AG09319 (cell line): ENCODE results near the gene GKN1.

Experiments used
- DNase-seq: peaks from one replicate; pipeline ENCODE4 v3.0.0-alpha.2; 2010; ENCODE audit warnings: low read depth; ENCODE audit errors: extremely low read depth
- TF ChIP-seq, protein P1 (sequence below): IDR thresholded peaks from 2 replicates; pipeline ENCODE4 v1.5.1; 2011; ENCODE audit warnings: low read depth, mild to moderate bottlenecking, inconsistent platforms, low read length, moderate library complexity

GKN1 gene

DNA sequence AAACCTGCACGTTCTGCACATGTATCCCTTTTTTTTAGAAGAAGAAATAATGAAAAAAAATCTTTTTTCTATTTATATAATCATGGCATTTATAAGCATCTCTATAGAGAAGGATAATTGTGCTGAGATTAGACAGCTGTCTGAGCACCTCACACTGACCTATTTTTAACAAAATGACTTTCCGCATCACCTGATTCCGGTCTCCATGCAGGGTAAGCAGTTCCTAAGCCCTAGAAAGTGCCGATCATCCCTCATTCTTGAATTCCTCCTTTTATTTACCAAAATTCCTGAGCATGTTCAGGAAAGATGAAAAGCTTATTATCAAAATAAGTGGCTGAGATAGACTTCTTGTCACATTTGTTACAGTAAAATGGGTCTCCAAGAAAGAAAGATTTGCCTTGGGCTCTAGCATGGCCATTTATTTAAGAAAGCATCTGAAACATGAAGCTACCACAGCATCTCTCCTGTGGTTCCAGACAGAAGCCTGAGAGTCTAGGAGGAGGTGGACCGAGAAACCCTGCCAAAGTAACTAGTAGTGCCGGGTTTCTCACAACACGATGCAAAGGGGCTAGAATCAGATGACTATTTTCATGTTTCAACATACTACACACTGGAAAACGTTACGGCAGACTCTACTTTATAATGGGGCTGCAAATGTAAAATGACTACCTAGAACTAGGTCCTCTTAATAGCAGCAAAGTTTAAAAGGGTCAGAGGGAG is 670 bp downstream of the GKN1 start:
- TF ChIP-seq, protein P1, sequence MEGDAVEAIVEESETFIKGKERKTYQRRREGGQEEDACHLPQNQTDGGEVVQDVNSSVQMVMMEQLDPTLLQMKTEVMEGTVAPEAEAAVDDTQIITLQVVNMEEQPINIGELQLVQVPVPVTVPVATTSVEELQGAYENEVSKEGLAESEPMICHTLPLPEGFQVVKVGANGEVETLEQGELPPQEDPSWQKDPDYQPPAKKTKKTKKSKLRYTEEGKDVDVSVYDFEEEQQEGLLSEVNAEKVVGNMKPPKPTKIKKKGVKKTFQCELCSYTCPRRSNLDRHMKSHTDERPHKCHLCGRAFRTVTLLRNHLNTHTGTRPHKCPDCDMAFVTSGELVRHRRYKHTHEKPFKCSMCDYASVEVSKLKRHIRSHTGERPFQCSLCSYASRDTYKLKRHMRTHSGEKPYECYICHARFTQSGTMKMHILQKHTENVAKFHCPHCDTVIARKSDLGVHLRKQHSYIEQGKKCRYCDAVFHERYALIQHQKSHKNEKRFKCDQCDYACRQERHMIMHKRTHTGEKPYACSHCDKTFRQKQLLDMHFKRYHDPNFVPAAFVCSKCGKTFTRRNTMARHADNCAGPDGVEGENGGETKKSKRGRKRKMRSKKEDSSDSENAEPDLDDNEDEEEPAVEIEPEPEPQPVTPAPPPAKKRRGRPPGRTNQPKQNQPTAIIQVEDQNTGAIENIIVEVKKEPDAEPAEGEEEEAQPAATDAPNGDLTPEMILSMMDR = no peak
- no peak for DNase-seq

DNA sequence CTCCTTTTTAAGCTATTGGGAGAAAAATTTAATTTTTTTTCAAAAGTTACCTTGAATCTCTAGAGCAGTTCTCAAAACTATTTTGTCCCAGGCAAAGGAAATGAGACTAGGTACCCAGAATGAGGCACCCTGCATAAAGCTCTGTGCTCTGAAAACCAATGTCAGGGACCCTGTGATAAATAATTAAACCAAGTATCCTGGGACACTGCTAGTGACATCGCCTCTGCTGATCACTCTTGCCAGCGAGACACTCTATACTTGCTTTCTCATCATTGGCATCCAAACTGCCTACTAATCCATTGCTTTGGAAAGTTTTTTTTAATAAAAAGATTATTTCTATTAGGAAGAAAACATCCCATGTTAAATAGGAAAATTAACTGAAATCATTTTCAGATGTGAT is 1.4 kb downstream of the GKN1 start:
- TF ChIP-seq, protein P1 = no peak

DNA sequence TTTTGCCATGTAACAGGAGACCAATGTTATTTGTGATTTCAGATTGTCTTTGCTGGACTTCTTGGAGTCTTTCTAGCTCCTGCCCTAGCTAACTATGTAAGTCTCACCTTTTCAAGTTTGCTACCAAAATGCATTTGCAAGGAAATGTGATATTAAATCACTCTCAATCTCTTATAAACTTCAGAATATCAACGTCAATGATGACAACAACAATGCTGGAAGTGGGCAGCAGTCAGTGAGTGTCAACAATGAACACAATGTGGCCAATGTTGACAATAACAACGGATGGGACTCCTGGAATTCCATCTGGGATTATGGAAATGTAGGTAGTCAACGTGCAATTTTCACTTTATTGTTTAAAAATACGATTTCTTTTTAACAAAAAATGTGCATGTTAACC is 3.0 kb downstream of the GKN1 start:
- TF ChIP-seq, protein P1 = no peak
- DNase-seq = no peak

More for the DNA sequence above, 1.4 kb downstream of the GKN1 start:
- no peak for DNase-seq

DNA sequence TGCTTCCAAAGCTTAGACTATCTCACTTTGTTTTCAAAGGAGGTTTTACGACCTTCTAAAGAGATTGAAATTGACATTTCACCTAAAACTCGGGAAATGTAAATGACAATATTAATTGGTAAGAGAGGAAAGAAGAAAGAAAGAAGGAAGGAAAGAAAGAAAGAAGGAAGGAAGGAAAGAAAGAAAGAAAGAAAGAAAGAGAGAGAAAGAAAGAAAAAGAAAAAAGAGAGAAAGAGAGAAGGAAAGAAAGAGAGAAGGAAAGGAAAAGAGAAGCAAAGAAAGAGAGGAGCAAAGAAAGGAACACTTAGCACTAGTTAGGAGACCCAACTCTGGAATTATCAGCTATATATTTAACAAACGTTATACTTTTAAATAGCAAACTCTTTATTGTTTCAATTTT is 3.7 kb downstream of the GKN1 start:
- no peak for DNase-seq
- TF ChIP-seq, protein P1 = no peak

DNA sequence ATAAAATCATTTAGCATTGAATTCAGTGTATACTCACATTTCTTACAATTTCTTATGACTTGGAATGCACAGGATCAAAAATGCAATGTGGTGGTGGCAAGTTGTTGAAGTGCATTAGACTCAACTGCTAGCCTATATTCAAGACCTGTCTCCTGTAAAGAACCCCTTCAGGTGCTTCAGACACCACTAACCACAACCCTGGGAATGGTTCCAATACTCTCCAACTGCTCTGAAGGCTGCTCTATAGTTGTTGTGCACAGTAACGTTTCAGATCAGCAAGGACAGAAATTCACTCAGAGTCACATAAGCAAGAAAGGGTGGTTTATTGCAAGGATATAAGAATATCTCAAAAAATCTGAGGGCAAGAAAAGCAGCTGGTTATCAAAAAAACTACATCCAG is 6.5 kb downstream of the GKN1 start:
- no peak for DNase-seq
- TF ChIP-seq, protein P1 = no peak

DNA sequence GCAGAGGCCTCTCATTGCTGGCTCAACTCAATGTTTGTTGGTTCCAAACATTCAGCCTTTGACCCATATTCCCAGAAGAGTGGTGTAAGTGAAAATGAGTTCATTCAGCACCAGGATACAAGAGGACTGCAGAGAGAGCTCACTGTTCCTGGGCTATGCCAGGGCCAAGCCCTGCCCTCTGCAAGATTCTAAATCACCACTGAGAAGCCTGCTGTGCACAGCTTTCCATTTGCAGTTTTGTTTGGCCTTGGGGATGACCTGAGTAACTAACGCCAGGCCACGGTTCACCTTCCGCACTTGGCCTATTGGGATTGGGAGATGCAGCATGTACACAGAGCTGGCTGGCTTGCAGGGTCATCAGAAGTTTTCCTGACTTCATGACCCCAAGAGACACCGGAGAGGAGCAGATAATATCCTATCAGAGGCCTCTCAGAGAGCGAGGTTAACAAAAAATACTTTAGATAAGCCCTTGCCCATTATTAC is 12.6 kb downstream of the GKN1 start:
- no peak for DNase-seq
- TF ChIP-seq, protein P1 = no peak

DNA sequence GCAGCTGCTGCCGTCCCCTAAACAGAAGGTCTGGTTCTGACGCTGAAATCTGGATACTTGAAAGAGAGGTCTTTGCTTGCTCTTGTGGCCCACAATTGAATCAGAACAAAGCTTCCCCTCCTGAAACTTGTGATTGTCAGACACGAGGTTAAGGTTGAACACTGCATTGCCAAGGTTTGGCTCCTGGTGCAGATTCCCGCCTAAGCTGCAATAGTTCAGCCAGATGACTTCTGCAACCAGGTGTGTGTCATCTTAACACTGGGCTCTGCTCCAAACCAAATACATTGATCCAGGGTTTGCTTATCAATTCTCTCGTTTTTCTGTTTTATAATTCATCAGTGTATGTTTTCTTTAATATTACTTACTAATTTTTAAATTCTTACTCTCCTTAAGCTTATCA is 14.6 kb downstream of the GKN1 start:
- DNase-seq = no peak
- TF ChIP-seq, protein P1 = no peak
